Subcutaneous adipose tissue (tissue), 4 donors: ENCODE results near the gene USP20. TPM values are rescaled to one million over a fixed set of nuclear protein-coding genes. Genes with fewer than 3 reads are reported as not detected.

Experiments used
- CTCF ChIP-seq: fragments of 450-650 bp; IDR thresholded peaks from one replicate; pipeline ENCODE4 v1.5.1; 2016; ENCODE audit warnings: low read depth, mild to moderate bottlenecking, control low read depth, antibody characterized with exemption, moderate library complexity
- small RNA-seq: library from RNA; depleted of rRNA; stranded (forward); fragments of <200 nt; gene quantifications from one replicate; pipeline ENCODE3, GENCODE V24; 2016
- total RNA-seq, 4 donors: library from RNA; depleted of rRNA; stranded (reverse); fragments of >200 nt; gene quantifications; one replicate each; pipeline ENCODE4 v1.1.0, GENCODE V29; 2016

The USP20 gene
- total RNA-seq, 4 donors from 2014 or later, result 12.1 to 23.7 (median 19.8) TPM

- no peak for TF ChIP-seq CTCF
Observed at GRCh38 chr9:129921905-129922304, 86.6 kb downstream of the USP20 start.

- no peak for TF ChIP-seq CTCF
Observed at GRCh38 chr9:129923589-129923988, 88.3 kb downstream of the USP20 start.

- TF ChIP-seq CTCF, result no peak
Observed at GRCh38 chr9:129929496-129930125, 94.4 kb downstream of the USP20 start.

- TF ChIP-seq CTCF, result no peak
Observed at GRCh38 chr9:129930743-129931142, 95.5 kb downstream of the USP20 start.

Small RNA genes within 50 kb of the gene (small RNA-seq; reads per million reads assigned to genes)
- not detected for gene MIR6855

Other genes starting within 250 kb of the USP20 start
- gene C9orf50, start 214.4 kb upstream of the USP20 start, total RNA-seq, result not detected
- gene NTMT1, start 209.3 kb upstream of the USP20 start, total RNA-seq, result 10 to 100 TPM in 3 of 4 donors, 1 to 10 TPM in 1; 7.0 to 26.0 (median 16.9) TPM
- gene ASB6, start 193.3 kb upstream of the USP20 start, total RNA-seq, result 10 to 100 TPM in 2 of 4 donors, 1 to 10 TPM in 2; 8.8 to 15.6 (median 10.1) TPM
- gene PRRX2, start 169.8 kb upstream of the USP20 start, total RNA-seq, result 1 to 10 TPM; 1.7 to 7.1 (median 4.9) TPM
- 10 to 100 TPM; 12.8 to 34.5 (median 20.6) TPM for gene PTGES, start 82.4 kb upstream of the USP20 start, total RNA-seq
- 10 to 100 TPM; 15.8 to 32.3 (median 28.0) TPM for gene TOR1B, start 32.3 kb upstream of the USP20 start, total RNA-seq
- gene TOR1A, start 11.3 kb upstream of the USP20 start, total RNA-seq, result 10 to 100 TPM; 33.7 to 61.4 (median 47.2) TPM
- gene C9orf78, start 183 bp upstream of the USP20 start, total RNA-seq, result 100 to 1,000 TPM in 1 of 4 donors, 10 to 100 TPM in 3; 37.8 to 105 (median 50.9) TPM
- 10 to 100 TPM; 34.1 to 68.6 (median 50.7) TPM for gene FNBP1, start 207.7 kb downstream of the USP20 start, total RNA-seq
- gene GPR107, start 218.4 kb downstream of the USP20 start, total RNA-seq, result 10 to 100 TPM; 20.7 to 27.7 (median 25.6) TPM